IMR-90 (cell line): ENCODE measurements around the gene DIPK1B. TPM values are rescaled to one million over a fixed set of nuclear protein-coding genes. Genes with fewer than 3 reads are reported as not detected.

Source experiments
- ATAC-seq: fragments of 200-7000 bp; cut with Tn5 transposase; 2 replicates; pipeline ENCODE4 v1.9.1; 2020; ENCODE audit warnings: low read depth, mild to moderate bottlenecking, moderate library complexity
- BruUV-seq: library from RNA; stranded (reverse); fragments of 400-500 nt; replicated peaks from 2 replicates; lab custom pipeline; 2021; lab: Mats Ljungman, UMichigan
- CTCF ChIA-PET: fragments of 300-600 bp; formaldehyde crosslinking; extraction: SDS; loops from one replicate; lab custom pipeline; 2021; ENCODE audit warnings: antibody characterized with exemption; lab: Yijun Ruan, JAX
- POLR2A ChIA-PET: fragments of 300-600 bp; sonication (Branson Sonifier 250); formaldehyde crosslinking; loops from one replicate; lab custom pipeline; 2022; ENCODE audit warnings: antibody characterized with exemption; ENCODE audit not compliant: unreplicated experiment; lab: Charles Lee
- DNase-seq: peaks from one replicate; pipeline ENCODE4 v3.0.0; 2013
- H2AFZ ChIP-seq: replicated peaks from 2 replicates; pipeline ENCODE3; 2013; ENCODE audit warnings: low read length, mild to moderate bottlenecking; ENCODE audit not compliant: poor library complexity
- H2AK5ac ChIP-seq: 2 replicates; pipeline ENCODE4 v1.6.1; 2013; ENCODE audit warnings: low read depth, low read length, inconsistent platforms
- H2AK9ac ChIP-seq: replicated peaks from 2 replicates; pipeline ENCODE3; 2013; ENCODE audit warnings: mild to moderate bottlenecking, low read depth, low read length, moderate library complexity; ENCODE audit not compliant: poor library complexity
- H2BK120ac ChIP-seq: 2 replicates; pipeline ENCODE4 v1.6.1; 2013; ENCODE audit warnings: low read depth, low read length, inconsistent platforms
- H2BK15ac ChIP-seq: 3 replicates; pipeline ENCODE4 v1.6.1; 2013; ENCODE audit warnings: low read depth, low read length, inconsistent platforms
- H2BK20ac ChIP-seq: 2 replicates; pipeline ENCODE4 v1.6.1; 2013; ENCODE audit warnings: low read depth, mild to moderate bottlenecking, inconsistent platforms, low read length, moderate library complexity
- H2BK5ac ChIP-seq: 2 replicates; pipeline ENCODE4 v1.6.1; 2013; ENCODE audit warnings: mild to moderate bottlenecking, low read depth, low read length, inconsistent platforms; ENCODE audit not compliant: poor library complexity, severe bottlenecking
- H3K14ac ChIP-seq: replicated peaks from 2 replicates; pipeline ENCODE4 v1.6.1; 2013; ENCODE audit warnings: low read depth, low read length, inconsistent platforms
- H3K18ac ChIP-seq: 2 replicates; pipeline ENCODE4 v1.6.1; 2013; ENCODE audit warnings: low read depth, low read length, control low read depth
- H3K23ac ChIP-seq: 2 replicates; pipeline ENCODE4 v1.6.1; 2013; ENCODE audit warnings: low read depth, low read length, inconsistent platforms
- H3K27ac ChIP-seq: 2 replicates; pipeline ENCODE4 v1.5.1; 2013; ENCODE audit warnings: mild to moderate bottlenecking, control low read depth, low read length; ENCODE audit not compliant: insufficient read depth
- H3K27me3 ChIP-seq: 2 replicates; pipeline ENCODE4 v1.6.1; 2013; ENCODE audit warnings: low read length; ENCODE audit not compliant: control insufficient read depth, insufficient read depth
- H3K36me3 ChIP-seq: 2 replicates; pipeline ENCODE4 v1.6.1; 2013; ENCODE audit warnings: low read length, mixed read lengths; ENCODE audit not compliant: control insufficient read depth, insufficient read depth
- H3K4ac ChIP-seq: 2 replicates; pipeline ENCODE4 v1.6.1; 2013; ENCODE audit warnings: low read depth, low read length, inconsistent platforms
- H3K4me1 ChIP-seq: 2 replicates; pipeline ENCODE4 v1.6.1; 2013; ENCODE audit warnings: low read length, mixed read lengths; ENCODE audit not compliant: control insufficient read depth, insufficient read depth
- H3K4me2 ChIP-seq: 2 replicates; pipeline ENCODE4 v1.6.1; 2013; ENCODE audit warnings: low read depth, mild to moderate bottlenecking, control low read depth, low read length, moderate library complexity
- H3K4me3 ChIP-seq: 2 replicates; pipeline ENCODE4 v1.5.1; 2013; ENCODE audit warnings: low read depth, mild to moderate bottlenecking, control low read depth, low read length, moderate library complexity; ENCODE audit not compliant: insufficient read depth
- H3K56ac ChIP-seq: 2 replicates; pipeline ENCODE4 v1.6.1; 2013; ENCODE audit warnings: low read length, inconsistent platforms; ENCODE audit not compliant: insufficient read depth; ENCODE audit errors: extremely low read depth
- H3K79me1 ChIP-seq, 2 experiments: 2 replicates each; pipeline ENCODE4 v1.6.1; 2013; ENCODE audit warnings: low read length in 2 of 2, inconsistent platforms in 1 of 2, low read depth in 1 of 2
- H3K9ac ChIP-seq: 2 replicates; pipeline ENCODE4 v1.6.1; 2013; ENCODE audit warnings: low read depth, low read length, control low read depth
- H3K9me1 ChIP-seq: 2 replicates; pipeline ENCODE4 v1.6.1; 2013; ENCODE audit warnings: low read length, inconsistent platforms; ENCODE audit not compliant: insufficient read depth
- H3K9me3 ChIP-seq: 2 replicates; pipeline ENCODE4 v1.6.1; 2013; ENCODE audit warnings: low read length; ENCODE audit not compliant: control insufficient read depth, insufficient read depth
- H4K20me1 ChIP-seq: 2 replicates; pipeline ENCODE4 v1.6.1; 2013; ENCODE audit warnings: low read length, inconsistent platforms; ENCODE audit not compliant: insufficient read depth
- H4K5ac ChIP-seq: 2 replicates; pipeline ENCODE4 v1.6.1; 2013; ENCODE audit warnings: mild to moderate bottlenecking, low read depth, low read length, control low read depth
- H4K8ac ChIP-seq, 2 experiments: 2 replicates each; pipeline ENCODE4 v1.6.1; 2013; ENCODE audit warnings: low read depth in 2 of 2, low read length in 2 of 2, control low read depth in 1 of 2, inconsistent platforms in 1 of 2
- H4K91ac ChIP-seq: 2 replicates; pipeline ENCODE4 v1.6.1; 2013; ENCODE audit warnings: low read depth, low read length, inconsistent platforms; ENCODE audit not compliant: insufficient read depth
- BHLHE40 ChIP-seq: fragments of 150-350 bp; IDR thresholded peaks from 2 replicates; pipeline ENCODE4 v1.6.1; 2016; ENCODE audit warnings: mild to moderate bottlenecking, low read depth, low read length
- CEBPB ChIP-seq: IDR thresholded peaks from 2 replicates; pipeline ENCODE4 v1.6.1; 2012; ENCODE audit warnings: low read depth, low read length, improper control_type of control experiment
- MAZ ChIP-seq: IDR thresholded peaks from 2 replicates; pipeline ENCODE4 v1.6.1; 2012; ENCODE audit warnings: low read depth, mild to moderate bottlenecking, low read length, improper control_type of control experiment, moderate library complexity, borderline replicate concordance
- NFE2L2 ChIP-seq: fragments of 150-350 bp; IDR thresholded peaks from 2 replicates; pipeline ENCODE4 v1.6.1; 2016; ENCODE audit warnings: low read depth, mild to moderate bottlenecking, low read length
- RAD21 ChIP-seq: IDR thresholded peaks from 2 replicates; pipeline ENCODE4 v1.6.1; 2012; ENCODE audit warnings: low read length, improper control_type of control experiment
- SMC3 ChIP-seq: fragments of 150-350 bp; IDR thresholded peaks from 2 replicates; pipeline ENCODE4 v1.6.1; 2016; ENCODE audit warnings: low read depth, mild to moderate bottlenecking, antibody characterized with exemption, low read length, moderate library complexity
- WGBS, 2 experiments: methylation state at CpG; one replicate each; pipeline versions ENCODE4 v1.1.5 to v1.1.7; 2013; ENCODE audit warnings: missing lambda C conversion rate in 2 of 2; ENCODE audit not compliant: insufficient read length in 1 of 2; ENCODE audit errors: extremely low coverage in 2 of 2; 5-methylcytosine and 5-hydroxymethylcytosine counted together
- dilution Hi-C: fragments of 300-500 bp; cut with HindIII; formaldehyde crosslinking; loops from one replicate; pipeline ENCODE4 v1.14.3; 2018; ENCODE audit warnings: low sequenced_read_pairs; ENCODE audit not compliant: unreplicated experiment
- in situ Hi-C: fragments of 300-500 bp; cut with MboI; formaldehyde crosslinking; loops from 3 replicates; pipeline ENCODE4 v1.14.3; 2019; ENCODE audit warnings: low sequenced_read_pairs, inconsistent platforms, mixed read lengths
- intact Hi-C: fragments of 100-400 bp; cut with micrococcal nuclease; formaldehyde crosslinking; loops from 2 replicates; pipeline ENCODE4 v1.10.0; 2022
- polyA plus RNA-seq, 3 experiments: library from polyadenylated mRNA; depleted of rRNA; stranded (reverse); fragments of >200 nt; gene quantifications; 2 replicates each; pipeline ENCODE4 v1.2.3, GENCODE V29; 2012; ENCODE audit warnings: low replicate concordance in 1 of 3
- total RNA-seq: library from RNA; depleted of rRNA; stranded (reverse); fragments of >200 nt; gene quantifications from 2 replicates; pipeline ENCODE4 v1.2.3, GENCODE V29; 2012
- TF ChIP-seq, protein P1 (sequence below): conservative IDR thresholded peaks from 2 replicates; pipeline ENCODE4 v1.5.1; 2012; ENCODE audit warnings: mild to moderate bottlenecking, low read depth, low read length, improper control_type of control experiment

The DIPK1B gene
- total and polyA plus RNA-seq, 2 of the 4 experiments (the other 2 are of a cell fraction) = 3.4 to 7.1 TPM

DNA sequence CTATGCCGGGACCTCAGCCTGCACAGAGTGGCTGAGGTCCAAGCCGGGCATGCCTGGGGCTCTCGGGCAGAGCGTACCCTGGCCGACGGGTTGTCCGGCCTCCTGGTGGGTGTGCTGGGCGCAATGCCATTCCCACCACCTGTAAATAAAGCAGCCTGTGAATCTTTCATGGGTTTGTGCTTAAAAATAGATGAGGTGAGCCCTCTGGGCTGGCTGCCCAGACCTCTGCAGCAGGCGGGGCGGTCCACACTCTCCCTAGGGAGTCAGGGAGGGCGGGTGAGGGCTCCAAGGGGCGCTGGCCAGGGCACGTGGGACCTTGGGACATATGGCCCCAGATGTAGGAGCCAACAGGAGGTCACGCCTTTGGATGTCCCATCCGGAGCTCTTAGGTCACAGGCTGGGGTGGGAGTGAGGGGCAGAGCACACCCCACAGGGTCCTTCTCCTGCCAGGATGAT, 21.5 kb upstream of the DIPK1B start:
- Histone ChIP-seq H4K8ac (no peak overlapping the region), H2BK120ac (no peak overlapping the region), H3K9me1 (no peaks in the 10 kb centered on the region), H2AK9ac (no peak overlapping the region), H2BK20ac (no peak overlapping the region), H2AK5ac (no peak overlapping the region), H3K9ac (no peak overlapping the region), H2AFZ (no peak overlapping the region), H2BK5ac (no peak overlapping the region), H3K18ac (no peak overlapping the region), H3K79me1 (peaks cover 1 to 4% of the 10 kb centered on the region in 2 experiments; a peak in 2 of 4 replicates), H4K91ac (no peak overlapping the region), H3K14ac (no peak overlapping the region), H4K5ac (no peak overlapping the region), H3K4me1 (peaks cover 3% of the 10 kb centered on the region), H3K56ac (no peak overlapping the region), H3K27me3 (peaks cover 4% of the 10 kb centered on the region; the same call in 1 of the 2 replicates), H3K27ac (no peak overlapping the region), H3K4me3 (no peak overlapping the region), H3K4me2 (no peak overlapping the region), H4K20me1 (no peaks in the 10 kb centered on the region), H2BK15ac (no peak overlapping the region), H3K36me3 (no peaks in the 10 kb centered on the region), H3K23ac (no peak overlapping the region), H3K9me3 (no peaks in the 10 kb centered on the region), H3K4ac (no peak overlapping the region)
- POLR2A ChIA-PET = no interaction called here
- intact Hi-C loops = no loop called here
- dilution Hi-C loops = no loop called here
- no peak for DNase-seq
- TF ChIP-seq NFE2L2 = no peak
- TF ChIP-seq MAZ = no peak
- no peak for TF ChIP-seq RAD21
- TF ChIP-seq, protein P1, sequence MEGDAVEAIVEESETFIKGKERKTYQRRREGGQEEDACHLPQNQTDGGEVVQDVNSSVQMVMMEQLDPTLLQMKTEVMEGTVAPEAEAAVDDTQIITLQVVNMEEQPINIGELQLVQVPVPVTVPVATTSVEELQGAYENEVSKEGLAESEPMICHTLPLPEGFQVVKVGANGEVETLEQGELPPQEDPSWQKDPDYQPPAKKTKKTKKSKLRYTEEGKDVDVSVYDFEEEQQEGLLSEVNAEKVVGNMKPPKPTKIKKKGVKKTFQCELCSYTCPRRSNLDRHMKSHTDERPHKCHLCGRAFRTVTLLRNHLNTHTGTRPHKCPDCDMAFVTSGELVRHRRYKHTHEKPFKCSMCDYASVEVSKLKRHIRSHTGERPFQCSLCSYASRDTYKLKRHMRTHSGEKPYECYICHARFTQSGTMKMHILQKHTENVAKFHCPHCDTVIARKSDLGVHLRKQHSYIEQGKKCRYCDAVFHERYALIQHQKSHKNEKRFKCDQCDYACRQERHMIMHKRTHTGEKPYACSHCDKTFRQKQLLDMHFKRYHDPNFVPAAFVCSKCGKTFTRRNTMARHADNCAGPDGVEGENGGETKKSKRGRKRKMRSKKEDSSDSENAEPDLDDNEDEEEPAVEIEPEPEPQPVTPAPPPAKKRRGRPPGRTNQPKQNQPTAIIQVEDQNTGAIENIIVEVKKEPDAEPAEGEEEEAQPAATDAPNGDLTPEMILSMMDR = no peak
- TF ChIP-seq BHLHE40 = no peak
- TF ChIP-seq SMC3 = no peak
- TF ChIP-seq CEBPB = no peak
- ATAC-seq = no peak
- in situ Hi-C loops = no loop called here
- CTCF ChIA-PET = no interaction called here
- WGBS, 2 experiments = 80% methylated on average over 1 of the region's 15 CpGs; no CpG with 5 or more reads in 1 of the 2 experiments
- no TSS peak for BruUV-seq
